HG03095 (cell line): ENCODE measurements around the gene MED16.

Source experiments
- ATAC-seq: cut with Tn5 transposase; IDR thresholded peaks from one replicate; pipeline ENCODE4 v1.9.1; 2021; ENCODE audit warnings: moderate library complexity; ENCODE audit not compliant: unreplicated experiment

Gene MED16

GRCh38 chr19:912181-913079, 19.4 kb upstream of the MED16 start:
- no peak for ATAC-seq

- no peak for ATAC-seq
Observed at GRCh38 chr19:911197-912033, 18.4 kb upstream of the MED16 start.

GRCh38 chr19:907183-907853, 14.3 kb upstream of the MED16 start:
- ATAC-seq, result no peak

- ATAC-seq, result no peak
Observed at GRCh38 chr19:906480-906879, 13.5 kb upstream of the MED16 start.

GRCh38 chr19:904545-904944, 11.6 kb upstream of the MED16 start:
- ATAC-seq, result no peak

GRCh38 chr19:903266-903797, 10.3 kb upstream of the MED16 start:
- no peak for ATAC-seq

GRCh38 chr19:902446-903226, 9.6 kb upstream of the MED16 start:
- no peak for ATAC-seq

- no peak for ATAC-seq
Observed at GRCh38 chr19:902093-902370, 9.0 kb upstream of the MED16 start.

GRCh38 chr19:901216-902092, 8.5 kb upstream of the MED16 start:
- no peak for ATAC-seq

- no peak for ATAC-seq
Observed at GRCh38 chr19:900302-901111, 7.5 kb upstream of the MED16 start.

- no peak for ATAC-seq
Observed at GRCh38 chr19:900043-900301, 7.0 kb upstream of the MED16 start.

GRCh38 chr19:899336-900042, 6.5 kb upstream of the MED16 start:
- no peak for ATAC-seq

GRCh38 chr19:898663-899062, 5.7 kb upstream of the MED16 start:
- ATAC-seq, result no peak

GRCh38 chr19:897442-898039, 4.6 kb upstream of the MED16 start:
- ATAC-seq, result no peak

- ATAC-seq, result no peak
Observed at GRCh38 chr19:896999-897398, 4.0 kb upstream of the MED16 start.

GRCh38 chr19:896434-896833, 3.4 kb upstream of the MED16 start:
- ATAC-seq, result no peak

- peak; percentile 12 for ATAC-seq
Observed at GRCh38 chr19:892243-892893, 619 bp downstream of the MED16 start.
